SK-N-SH treated with all-trans-retinoic acid at 6 μM for 48 hours (cell line): ENCODE data around the gene GSG1L.

ENCODE experiments used
- ATAC-seq: fragments of 200-7000 bp; cut with Tn5 transposase; 3 replicates; pipeline ENCODE4 v1.9.1; 2020; ENCODE audit warnings: mild to moderate bottlenecking, moderate library complexity
- ARNTL ChIP-seq: fragments of 450-650 bp; formaldehyde crosslinking; IDR thresholded peaks from 2 replicates; pipeline ENCODE4 v1.5.0; 2020; ENCODE audit warnings: low read depth, mild to moderate bottlenecking, moderate library complexity, borderline replicate concordance
- BACH2 ChIP-seq: fragments of 250-450 bp; sonication (Bioruptor Pico); IDR thresholded peaks from 2 replicates; pipeline ENCODE4 v1.9.0; 2021; ENCODE audit warnings: mild to moderate bottlenecking, borderline replicate concordance
- CREB5 ChIP-seq: fragments of 250-450 bp; sonication (Bioruptor Pico); IDR thresholded peaks from 2 replicates; pipeline ENCODE4 v1.5.1; 2020; ENCODE audit warnings: low read depth, mild to moderate bottlenecking, moderate library complexity
- CSDC2 ChIP-seq: fragments of 250-450 bp; sonication (Bioruptor Pico); IDR thresholded peaks from 2 replicates; pipeline ENCODE4 v1.5.0; 2020; ENCODE audit warnings: mild to moderate bottlenecking, moderate library complexity
- CSRNP3 ChIP-seq: fragments of 250-450 bp; sonication (Bioruptor Pico); IDR thresholded peaks from 2 replicates; pipeline ENCODE4 v1.5.1; 2021; ENCODE audit warnings: mild to moderate bottlenecking, moderate library complexity
- ESRRG ChIP-seq: fragments of 250-450 bp; sonication (Bioruptor Pico); IDR thresholded peaks from 2 replicates; pipeline ENCODE4 v1.6.1; 2021; ENCODE audit warnings: mild to moderate bottlenecking
- GLIS3 ChIP-seq: fragments of 250-450 bp; sonication (Bioruptor Pico); IDR thresholded peaks from 2 replicates; pipeline ENCODE4 v1.5.0; 2020; ENCODE audit warnings: mild to moderate bottlenecking, moderate library complexity
- ISL1 ChIP-seq: fragments of 250-450 bp; sonication (Bioruptor Pico); IDR thresholded peaks from 2 replicates; pipeline ENCODE4 v2.1.2; 2022; ENCODE audit warnings: mild to moderate bottlenecking, moderate library complexity
- OSR1 ChIP-seq: fragments of 250-450 bp; sonication (Bioruptor Pico); IDR thresholded peaks from 2 replicates; pipeline ENCODE4 v1.8.0; 2022; ENCODE audit warnings: moderate library complexity, mild to moderate bottlenecking, inconsistent platforms
- PATZ1 ChIP-seq: fragments of 250-450 bp; sonication (Bioruptor Pico); IDR thresholded peaks from 2 replicates; pipeline ENCODE4 v1.8.0; 2020; ENCODE audit warnings: mild to moderate bottlenecking, moderate library complexity, borderline replicate concordance
- POU6F1 ChIP-seq: fragments of 250-450 bp; sonication (Bioruptor Pico); IDR thresholded peaks from 2 replicates; pipeline ENCODE4 v1.8.0; 2021; ENCODE audit warnings: low read depth, mild to moderate bottlenecking, moderate library complexity, borderline replicate concordance
- PPARA ChIP-seq: fragments of 250-450 bp; sonication (Bioruptor Pico); IDR thresholded peaks from 2 replicates; pipeline ENCODE4 v1.5.0; 2020; ENCODE audit warnings: mild to moderate bottlenecking, borderline replicate concordance
- SNAI2 ChIP-seq: fragments of 250-450 bp; sonication (Bioruptor Pico); IDR thresholded peaks from 2 replicates; pipeline ENCODE4 v1.5.0; 2020; ENCODE audit warnings: mild to moderate bottlenecking, moderate library complexity
- TCF4 ChIP-seq: fragments of 250-450 bp; sonication (Bioruptor Pico); IDR thresholded peaks from 2 replicates; pipeline ENCODE4 v1.8.0; 2021; ENCODE audit warnings: mild to moderate bottlenecking, moderate library complexity, borderline replicate concordance
- TOX ChIP-seq: fragments of 250-450 bp; sonication (Bioruptor Pico); IDR thresholded peaks from 2 replicates; pipeline ENCODE4 v1.8.0; 2021; ENCODE audit warnings: mild to moderate bottlenecking, moderate library complexity, borderline replicate concordance
- TSHZ2 ChIP-seq: fragments of 250-450 bp; sonication (Bioruptor Pico); IDR thresholded peaks from 2 replicates; pipeline ENCODE4 v1.5.0; 2020; ENCODE audit warnings: mild to moderate bottlenecking, moderate library complexity
- ZC3H10 ChIP-seq: fragments of 250-450 bp; sonication (Bioruptor Pico); IDR thresholded peaks from 2 replicates; pipeline ENCODE4 v1.5.1; 2021; ENCODE audit warnings: mild to moderate bottlenecking, moderate library complexity
- ZFP3 ChIP-seq: fragments of 250-450 bp; sonication (Bioruptor Pico); IDR thresholded peaks from 2 replicates; pipeline ENCODE4 v1.5.0; 2020; ENCODE audit warnings: mild to moderate bottlenecking, moderate library complexity
- ZFP30 ChIP-seq: fragments of 450-650 bp; formaldehyde crosslinking; IDR thresholded peaks from 2 replicates; pipeline ENCODE4 v1.5.0; 2022; ENCODE audit warnings: mild to moderate bottlenecking, moderate library complexity
- ZNF565 ChIP-seq: fragments of 450-650 bp; formaldehyde crosslinking; conservative IDR thresholded peaks from 2 replicates; pipeline ENCODE4 v1.5.0; 2020; ENCODE audit warnings: low read depth, mild to moderate bottlenecking, moderate library complexity
- ZNF70 ChIP-seq: fragments of 450-650 bp; formaldehyde crosslinking; IDR thresholded peaks from 2 replicates; pipeline ENCODE4 v1.5.0; 2020; ENCODE audit warnings: mild to moderate bottlenecking, moderate library complexity
- ZNF8 ChIP-seq: fragments of 450-650 bp; formaldehyde crosslinking; IDR thresholded peaks from 2 replicates; pipeline ENCODE4 v1.5.0; 2020; ENCODE audit warnings: mild to moderate bottlenecking, moderate library complexity

GSG1L gene

GRCh38 chr16:27954191-27954590, 109.3 kb downstream of the GSG1L start:
- no peak for ATAC-seq
- TF ChIP-seq ESRRG (CRISPR knock-in tag) = no peak
- TF ChIP-seq TSHZ2 = no peak
- TF ChIP-seq ZNF8 (CRISPR knock-in tag) = no peak
- no peak for TF ChIP-seq TOX (CRISPR knock-in tag)
- TF ChIP-seq ARNTL (CRISPR knock-in tag) = no peak

GRCh38 chr16:27952811-27953210, 110.7 kb downstream of the GSG1L start:
- TF ChIP-seq ESRRG (CRISPR knock-in tag) = no peak
- TF ChIP-seq GLIS3 (CRISPR knock-in tag) = no peak
- no peak for TF ChIP-seq ZNF70
- TF ChIP-seq ZNF565 (CRISPR knock-in tag) = no peak
- TF ChIP-seq SNAI2 (CRISPR knock-in tag) = no peak
- ATAC-seq = no peak

- no peak for TF ChIP-seq CREB5
- TF ChIP-seq ARNTL (CRISPR knock-in tag) = no peak
- no peak for TF ChIP-seq TCF4 (CRISPR knock-in tag)
- no peak for TF ChIP-seq ZFP30 (CRISPR knock-in tag)
- no peak for TF ChIP-seq OSR1
- no peak for TF ChIP-seq ZNF565 (CRISPR knock-in tag)
- no peak for TF ChIP-seq ISL1 (CRISPR knock-in tag)
- no peak for TF ChIP-seq ZFP3 (CRISPR knock-in tag)
- TF ChIP-seq SNAI2 (CRISPR knock-in tag) = no peak
- TF ChIP-seq TOX (CRISPR knock-in tag) = no peak
- TF ChIP-seq POU6F1 (CRISPR knock-in tag) = no peak
- no peak for TF ChIP-seq CSDC2 (CRISPR knock-in tag)
- TF ChIP-seq CSRNP3 (CRISPR knock-in tag) = no peak
- no peak for TF ChIP-seq TSHZ2
- no peak for TF ChIP-seq GLIS3 (CRISPR knock-in tag)
- no peak for TF ChIP-seq PPARA (CRISPR knock-in tag)
- TF ChIP-seq BACH2 (CRISPR knock-in tag) = no peak
- TF ChIP-seq ZC3H10 (CRISPR knock-in tag) = no peak
- TF ChIP-seq PATZ1 = no peak
- ATAC-seq = no peak
These were observed 111.9 kb downstream of the GSG1L start for GRCh38 chr16:27951489-27952120.
